ENCODE results near the gene WDTC1.
A peak's percentile ranks its signal among the peaks of the same experiment; 100 is the strongest.

Gene WDTC1

DNA sequence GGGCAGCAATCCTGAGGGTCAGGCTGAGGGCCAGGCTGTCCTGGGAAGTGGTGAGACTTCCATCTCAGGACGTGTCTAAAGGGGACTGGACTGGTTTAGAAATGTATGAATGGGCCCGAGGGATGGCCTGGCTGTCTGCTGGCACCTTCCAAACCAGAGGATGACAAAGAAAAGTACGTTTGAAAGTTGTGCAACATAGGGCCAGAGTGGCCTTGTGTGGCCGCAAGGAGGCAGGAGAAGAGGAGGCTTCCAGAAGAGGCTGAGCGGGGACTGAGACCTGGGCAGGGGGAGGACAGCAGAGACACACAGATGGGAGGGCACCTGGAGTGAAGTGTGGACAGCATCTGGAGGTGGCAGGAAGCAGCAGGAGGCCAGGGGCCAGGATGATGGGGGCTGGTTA lies 104.8 kb downstream of the WDTC1 start:
- DNase-seq = no peak

DNA sequence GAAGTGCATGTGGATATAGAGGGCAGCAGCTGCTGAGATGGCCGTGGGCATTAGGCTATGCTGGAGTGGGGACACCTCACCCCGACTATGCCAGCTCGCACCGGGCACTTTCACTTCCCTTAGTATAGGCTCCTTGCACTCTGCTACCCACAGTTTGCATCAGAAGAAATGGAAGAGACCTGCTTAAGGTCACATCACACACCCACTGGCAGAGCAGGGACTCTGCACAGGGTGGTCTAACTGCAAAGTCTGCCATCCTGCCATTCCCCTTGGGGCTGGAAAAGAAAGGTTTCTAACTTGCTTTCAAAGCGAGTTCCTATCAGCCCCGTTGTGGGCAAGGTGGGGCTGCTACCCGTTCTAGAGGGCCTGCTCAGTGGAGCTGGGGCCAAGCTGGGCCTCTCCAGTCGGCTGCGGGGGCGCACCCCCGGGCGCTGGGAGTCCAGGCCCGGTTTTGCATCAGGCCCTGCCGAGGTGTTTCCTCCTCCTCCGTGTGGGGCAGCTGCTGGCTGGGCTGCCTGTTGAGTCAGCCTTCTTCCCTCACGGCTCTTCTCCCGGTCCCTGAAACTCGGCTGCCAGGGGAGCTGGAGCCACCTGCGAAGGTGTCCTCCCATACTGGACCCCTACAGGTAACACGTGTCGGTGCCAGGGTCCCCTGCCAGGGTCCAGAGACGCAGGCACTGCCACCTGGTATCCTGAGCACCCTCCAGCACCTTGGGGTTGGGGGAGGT lies 107.3 kb downstream of the WDTC1 start, which contains the start of gene SYTL1:
SYTL1 (plus strand) TSS at position 498 of the 728 bp plus-strand sequence. CDS start 3,313 bp downstream, outside the sequence.
- peak; percentile 75 for DNase-seq

DNA sequence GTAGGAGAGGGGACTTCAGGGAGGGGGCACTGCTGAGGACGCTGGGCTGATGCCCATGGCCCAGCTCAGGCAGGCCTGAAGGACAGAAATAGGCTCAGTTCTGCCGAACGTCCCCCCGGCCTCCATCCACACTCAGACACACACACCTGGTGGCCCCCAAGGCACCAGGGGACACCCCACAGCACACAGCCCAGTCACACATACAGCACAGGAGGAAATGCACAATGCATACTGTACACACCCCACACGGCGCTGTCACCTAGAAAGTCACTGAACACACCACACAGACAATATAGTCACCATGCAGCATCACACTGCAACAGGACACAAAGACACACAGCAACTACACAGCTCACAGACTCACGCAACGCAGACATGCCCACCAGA lies 108.0 kb downstream of the WDTC1 start:
- peak; percentile 37 for DNase-seq

DNA sequence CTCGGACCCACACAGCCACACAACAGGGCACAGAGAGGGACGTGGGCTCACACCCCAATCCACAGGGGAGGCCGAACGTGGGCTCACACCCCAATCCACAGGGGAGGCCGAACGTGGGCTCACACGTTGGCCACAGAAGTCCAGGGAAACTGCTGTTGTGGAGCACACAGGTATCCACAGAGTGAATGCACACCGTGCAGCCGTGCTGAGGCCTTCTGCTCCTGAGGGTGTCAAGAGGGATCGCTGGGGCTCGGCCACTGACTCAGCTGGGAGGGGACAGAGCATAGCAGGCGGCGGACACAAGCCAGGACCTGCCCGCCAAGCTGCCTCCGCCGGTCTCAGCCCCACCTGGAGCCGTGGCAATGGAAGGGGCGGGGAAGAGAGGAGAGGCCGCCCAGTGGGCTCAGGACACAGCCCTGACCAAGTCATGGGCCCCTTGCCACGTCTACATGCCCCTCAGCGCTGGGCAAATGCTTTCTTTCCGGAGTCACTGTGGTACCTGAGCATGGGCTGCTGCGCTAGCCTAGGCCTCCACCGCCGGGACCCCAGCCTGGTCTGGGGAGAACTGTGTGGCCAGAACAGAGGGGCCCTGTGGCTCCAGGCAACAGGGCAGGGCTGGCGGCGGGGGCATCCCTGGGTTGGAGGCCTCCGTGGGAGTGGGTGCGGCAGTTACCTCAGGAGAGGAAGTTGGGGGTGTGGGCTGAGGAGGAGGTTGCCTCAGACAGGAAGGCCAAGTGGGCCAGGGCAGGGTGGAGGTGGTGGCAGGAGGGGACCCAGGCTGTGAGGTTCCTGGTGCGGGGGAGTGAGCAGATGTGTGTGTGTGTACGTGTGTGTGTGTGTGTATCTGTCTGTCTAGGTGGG lies 108.6 kb downstream of the WDTC1 start:
- peak; percentile 71 for DNase-seq

DNA sequence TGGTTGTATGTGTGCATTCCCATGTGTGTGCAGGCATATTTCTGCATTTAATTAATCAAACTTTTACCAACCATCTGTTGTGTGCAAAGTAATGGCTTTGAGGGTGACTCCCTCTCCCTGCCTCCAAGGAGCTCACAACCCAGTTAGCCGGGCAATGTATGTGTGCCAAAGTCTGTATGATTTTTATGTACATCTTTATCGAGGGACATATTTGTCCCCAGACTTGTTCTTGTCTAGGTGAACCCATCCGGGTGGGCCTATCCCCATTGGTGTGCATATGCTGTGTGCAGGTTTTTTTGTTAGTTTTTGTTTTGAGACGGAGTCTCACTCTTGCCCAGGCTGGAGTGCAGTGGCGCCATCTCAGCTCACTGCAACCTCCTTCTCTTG lies 109.2 kb downstream of the WDTC1 start:
- no peak for DNase-seq

DNA sequence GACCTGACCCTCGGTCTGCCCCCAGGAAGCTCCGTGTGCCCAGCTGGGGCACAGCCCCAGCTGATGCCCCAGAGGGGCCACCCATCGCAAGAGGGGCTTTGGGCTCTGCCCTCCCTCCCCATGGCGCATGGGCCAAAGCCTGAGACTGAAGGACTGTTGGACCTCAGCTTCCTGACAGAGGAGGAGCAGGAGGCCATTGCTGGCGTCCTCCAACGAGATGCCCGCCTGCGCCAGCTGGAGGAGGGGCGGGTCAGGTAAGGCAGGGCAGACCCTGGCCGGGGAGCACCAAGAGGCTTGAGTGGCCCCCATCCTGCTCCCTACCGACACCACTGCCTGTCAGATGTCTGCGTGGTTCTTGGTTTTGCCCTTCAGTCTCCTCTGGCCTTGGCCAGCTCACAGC lies 110.8 kb downstream of the WDTC1 start:
- no peak for DNase-seq

DNA sequence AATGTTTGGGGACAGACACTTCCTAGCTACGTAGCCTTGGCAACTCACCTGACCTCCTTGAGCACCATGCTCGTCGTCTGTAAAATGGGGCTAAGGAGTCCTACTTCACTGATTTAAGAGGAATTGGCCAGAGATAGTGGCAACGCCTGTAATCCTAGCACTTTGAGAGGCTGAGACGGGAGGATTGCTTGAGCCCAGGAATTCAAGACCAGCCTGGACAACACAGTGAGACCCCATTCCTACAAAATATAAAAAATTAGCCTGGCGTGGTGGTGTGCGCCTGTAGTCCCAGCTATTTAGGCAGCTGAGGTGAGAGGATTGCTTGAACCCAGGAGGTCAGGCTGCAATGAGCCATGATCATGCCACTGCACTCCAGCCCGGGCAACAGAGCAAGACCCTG lies 111.9 kb downstream of the WDTC1 start:
- no peak for DNase-seq

DNA sequence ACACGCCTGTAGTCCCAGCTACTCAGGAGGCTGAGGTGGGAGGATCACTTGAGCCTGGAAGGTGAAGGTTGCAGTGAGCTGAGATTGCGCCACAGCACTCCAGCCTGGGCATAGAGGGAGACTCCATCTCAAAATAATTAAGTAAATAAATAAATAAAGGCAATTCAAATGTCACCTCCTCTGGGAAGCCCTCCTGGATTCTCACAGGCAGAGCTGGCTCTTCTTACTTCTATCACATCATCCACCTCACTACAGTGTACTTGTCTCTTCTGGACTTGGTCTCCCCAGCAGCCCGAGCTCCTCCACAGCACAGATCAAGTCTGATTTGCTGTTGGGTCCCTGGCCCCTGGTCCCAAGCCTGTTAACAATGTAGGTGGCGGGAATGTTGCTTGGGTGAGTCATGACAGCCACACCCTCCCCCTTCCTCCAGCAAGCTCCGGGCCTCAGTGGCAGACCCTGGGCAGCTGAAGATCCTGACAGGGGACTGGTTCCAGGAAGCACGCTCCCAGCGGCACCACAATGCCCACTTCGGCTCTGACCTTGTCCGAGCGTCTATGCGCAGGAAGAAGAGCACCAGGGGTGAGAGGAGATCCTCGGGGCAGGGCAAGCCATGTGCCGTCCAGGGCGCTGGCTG lies 112.7 kb downstream of the WDTC1 start:
- no peak for DNase-seq

DNA sequence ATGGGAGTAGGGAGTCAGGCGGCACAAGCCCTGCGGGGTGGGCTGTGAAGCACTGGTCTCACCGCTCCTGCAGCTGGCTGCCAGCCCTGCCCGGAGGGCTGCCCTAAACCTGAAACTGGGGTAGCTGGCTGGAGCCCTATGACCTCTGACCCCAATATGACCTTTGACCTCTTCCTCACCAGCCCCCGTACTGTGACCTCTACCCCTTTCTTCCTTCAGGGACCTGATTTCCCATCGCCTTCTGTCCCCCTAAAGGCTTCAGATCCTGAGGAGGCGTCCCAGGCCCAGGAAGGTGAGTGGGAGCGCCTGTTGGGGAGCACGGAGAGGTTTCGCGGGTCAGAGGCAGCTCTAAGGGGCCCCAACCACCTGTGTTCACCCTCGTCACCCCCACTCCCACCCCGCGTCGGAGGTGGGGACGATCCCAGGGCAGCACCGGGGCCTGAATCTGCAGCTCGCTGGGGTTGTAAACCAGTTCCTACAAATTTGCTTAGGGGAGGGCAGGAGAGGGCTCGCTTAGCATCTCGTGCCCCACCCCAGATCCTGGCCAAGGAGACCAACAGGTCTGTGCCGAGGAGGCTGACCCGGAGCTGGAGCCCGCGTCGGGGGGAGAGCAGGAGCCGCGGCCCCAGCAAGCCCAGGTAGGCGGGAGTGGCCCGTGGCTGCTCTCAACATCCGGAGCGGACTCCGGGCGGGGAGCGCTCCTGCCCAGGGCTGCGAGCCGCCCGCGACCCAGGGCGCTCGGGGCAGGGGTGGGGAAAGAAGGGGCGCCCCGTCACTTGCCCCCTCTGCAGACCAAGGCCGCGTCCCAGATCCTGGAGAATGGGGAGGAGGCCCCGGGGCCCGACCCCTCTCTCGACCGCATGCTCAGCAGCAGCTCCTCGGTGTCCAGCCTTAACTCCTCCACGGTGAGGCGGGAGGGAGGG lies 114.7 kb downstream of the WDTC1 start:
- DNase-seq = peak; percentile 52

DNA sequence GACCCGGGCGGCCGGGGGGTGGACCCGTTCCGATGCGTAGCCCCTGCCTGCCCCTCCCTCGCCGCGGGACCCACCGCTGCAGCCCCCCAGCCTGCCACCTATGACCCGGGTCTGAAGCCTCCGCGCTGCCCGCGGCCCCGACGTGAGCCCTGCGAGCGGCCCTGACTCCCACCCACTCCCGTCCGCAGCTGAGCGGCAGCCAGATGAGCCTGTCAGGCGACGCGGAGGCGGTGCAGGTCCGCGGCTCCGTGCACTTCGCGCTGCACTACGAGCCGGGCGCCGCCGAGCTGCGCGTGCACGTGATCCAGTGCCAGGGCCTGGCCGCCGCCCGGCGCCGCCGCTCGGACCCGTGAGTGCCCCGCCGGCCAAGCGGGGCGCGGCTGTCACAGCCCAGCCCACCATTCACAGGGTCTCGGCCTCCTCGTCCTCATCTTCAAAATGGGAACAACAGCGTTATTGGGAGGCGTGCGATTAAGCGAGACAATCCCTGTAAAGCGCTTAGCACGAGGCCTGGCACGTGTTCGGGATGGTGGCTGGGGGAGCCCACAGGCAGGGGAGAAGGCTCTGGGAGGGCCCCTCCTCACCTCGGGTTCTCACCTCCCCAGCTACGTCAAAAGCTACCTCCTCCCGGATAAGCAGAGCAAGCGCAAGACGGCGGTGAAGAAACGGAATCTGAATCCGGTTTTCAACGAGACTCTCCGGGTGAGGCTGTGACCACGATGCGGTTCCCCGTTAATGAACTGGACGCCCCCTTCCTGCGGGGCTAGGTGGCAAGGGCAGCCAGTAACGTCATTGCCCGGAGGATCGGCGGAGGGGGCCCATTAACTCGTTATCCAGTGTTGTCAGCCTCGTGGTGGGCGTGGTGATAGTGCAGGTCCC lies 115.6 kb downstream of the WDTC1 start:
- DNase-seq = peak; percentile 28

DNA sequence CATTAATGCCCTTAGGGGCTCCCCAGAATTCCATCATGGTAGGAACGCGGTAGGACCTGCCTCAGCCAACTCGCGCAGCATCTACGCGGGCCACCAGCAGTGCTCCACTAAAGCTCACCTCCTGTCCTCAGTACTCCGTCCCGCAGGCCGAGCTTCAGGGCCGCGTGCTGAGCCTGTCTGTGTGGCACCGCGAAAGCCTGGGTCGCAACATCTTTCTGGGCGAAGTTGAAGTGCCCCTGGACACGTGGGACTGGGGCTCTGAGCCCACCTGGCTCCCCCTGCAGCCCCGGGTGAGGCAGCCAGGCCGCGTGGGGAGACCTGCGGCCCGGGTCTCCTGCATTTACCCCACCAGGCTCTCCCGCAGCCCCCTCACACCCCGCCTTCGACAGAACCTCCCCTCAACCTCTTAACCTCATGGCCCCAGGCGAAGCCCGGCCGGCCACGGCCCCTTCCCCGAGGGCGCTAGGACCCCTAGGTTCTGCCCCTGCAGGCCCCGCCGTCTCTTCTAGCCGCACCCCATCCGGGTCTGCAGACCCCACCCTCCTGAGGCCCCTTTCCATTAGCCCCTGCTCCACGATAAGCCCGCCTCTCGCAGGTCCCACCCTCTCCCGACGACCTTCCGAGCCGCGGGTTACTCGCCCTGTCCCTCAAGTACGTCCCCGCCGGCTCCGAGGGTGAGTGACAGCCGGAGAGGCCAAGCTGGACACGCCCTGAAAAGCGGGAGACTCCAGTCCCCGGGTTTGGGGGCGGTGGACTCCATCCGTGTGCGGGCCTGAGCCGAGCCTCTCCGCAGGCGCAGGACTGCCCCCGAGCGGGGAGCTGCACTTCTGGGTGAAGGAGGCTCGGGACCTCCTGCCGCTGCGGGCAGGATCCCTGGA lies 116.5 kb downstream of the WDTC1 start:
- no peak for DNase-seq

DNA sequence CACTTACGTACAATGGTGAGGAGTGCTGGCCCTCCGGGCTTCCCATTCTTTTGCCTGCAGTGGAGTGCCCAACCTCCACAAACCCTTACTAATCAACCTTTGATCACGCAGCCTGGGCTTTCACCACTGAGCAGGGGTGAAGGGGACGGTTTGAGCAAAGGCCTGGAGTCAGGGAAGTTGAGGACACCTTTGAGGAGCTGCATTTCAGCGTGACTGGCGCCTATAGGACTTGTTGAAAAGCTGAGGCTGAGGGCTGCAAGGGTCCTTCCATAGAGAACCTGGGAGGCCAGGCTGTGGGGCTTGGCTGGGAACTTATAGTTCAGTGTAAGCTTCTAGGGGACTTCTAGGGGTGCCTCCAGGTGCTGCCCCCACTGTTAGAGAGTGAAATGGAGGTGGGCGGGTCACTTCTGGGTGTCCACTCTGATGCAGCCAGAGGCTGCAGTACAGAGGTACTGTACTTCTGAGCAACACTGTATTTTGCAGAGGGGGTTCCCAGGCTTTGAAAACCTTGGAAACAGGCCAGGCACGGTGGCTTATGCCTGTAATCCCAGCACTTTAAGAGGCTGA lies 117.2 kb downstream of the WDTC1 start:
- no peak for DNase-seq

DNA sequence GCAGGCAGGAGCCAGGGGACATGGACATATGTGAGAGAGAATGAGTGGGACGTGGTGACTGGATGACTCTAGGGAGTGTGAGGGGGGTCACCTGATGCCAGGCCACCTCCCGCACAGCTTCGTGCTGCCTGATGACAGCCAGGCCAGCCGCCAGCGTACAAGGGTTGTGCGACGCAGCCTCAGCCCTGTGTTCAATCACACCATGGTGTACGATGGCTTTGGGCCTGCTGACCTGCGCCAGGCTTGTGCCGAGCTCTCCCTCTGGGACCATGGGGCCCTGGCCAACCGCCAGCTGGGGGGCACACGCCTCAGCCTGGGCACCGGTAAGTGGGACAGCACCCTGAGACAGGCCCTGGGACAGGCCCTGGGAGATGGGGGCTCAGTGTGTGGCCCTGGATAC lies 118.7 kb downstream of the WDTC1 start:
- DNase-seq = no peak

DNA sequence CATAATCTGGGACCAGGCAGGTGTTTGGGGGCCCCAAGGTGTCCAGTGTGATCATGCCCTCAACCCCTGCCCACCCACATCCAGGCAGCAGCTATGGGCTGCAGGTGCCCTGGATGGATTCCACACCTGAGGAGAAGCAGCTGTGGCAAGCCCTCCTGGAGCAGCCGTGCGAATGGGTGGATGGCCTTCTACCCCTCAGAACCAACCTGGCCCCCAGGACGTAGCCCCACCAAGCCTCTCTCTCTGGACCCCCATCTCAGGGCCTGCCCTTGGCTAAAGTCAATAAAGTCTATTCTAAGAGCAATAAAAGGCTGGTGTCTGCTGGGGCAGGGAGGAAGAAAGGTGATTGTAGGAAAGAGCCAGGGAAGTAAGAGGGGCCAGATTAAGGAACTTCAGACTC lies 119.2 kb downstream of the WDTC1 start:
- DNase-seq = no peak

DNA sequence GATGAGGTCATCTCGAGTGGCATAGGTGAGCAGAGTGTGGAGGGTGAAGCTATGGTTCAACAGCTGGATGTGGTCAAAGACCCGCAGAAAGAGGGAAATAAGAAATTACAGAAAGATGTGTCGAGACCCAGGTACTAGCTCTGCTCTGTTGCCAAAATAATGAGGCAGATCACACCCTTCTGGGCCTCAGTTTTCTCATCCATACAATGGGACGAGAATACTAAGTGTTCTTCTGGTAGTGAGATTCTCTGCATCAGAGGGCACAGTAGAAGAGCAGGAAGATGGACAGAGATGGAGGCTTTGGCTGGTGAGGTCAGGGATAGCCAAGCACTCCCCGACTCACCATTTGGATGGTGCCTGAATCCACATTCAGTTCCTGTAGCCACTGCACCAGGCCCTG lies 121.3 kb downstream of the WDTC1 start:
- DNase-seq = no peak

DNA sequence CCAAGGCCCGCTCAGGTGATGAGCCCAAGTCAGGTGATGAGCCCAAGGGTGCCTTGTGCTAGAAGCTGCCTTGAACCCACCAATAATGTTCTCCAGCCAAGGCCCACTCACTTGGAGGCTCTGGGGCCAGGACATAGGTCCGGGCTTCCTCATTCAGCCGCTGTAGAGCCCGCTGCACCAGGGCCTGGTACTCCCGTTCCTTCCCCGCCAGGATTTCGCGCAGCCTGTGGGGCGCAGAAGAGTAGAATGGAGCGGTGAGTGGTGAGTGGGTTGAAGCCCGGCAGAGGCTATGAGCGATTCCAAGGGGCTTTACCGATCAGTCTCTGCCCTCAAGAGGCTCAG lies 121.8 kb downstream of the WDTC1 start:
- no peak for DNase-seq

DNA sequence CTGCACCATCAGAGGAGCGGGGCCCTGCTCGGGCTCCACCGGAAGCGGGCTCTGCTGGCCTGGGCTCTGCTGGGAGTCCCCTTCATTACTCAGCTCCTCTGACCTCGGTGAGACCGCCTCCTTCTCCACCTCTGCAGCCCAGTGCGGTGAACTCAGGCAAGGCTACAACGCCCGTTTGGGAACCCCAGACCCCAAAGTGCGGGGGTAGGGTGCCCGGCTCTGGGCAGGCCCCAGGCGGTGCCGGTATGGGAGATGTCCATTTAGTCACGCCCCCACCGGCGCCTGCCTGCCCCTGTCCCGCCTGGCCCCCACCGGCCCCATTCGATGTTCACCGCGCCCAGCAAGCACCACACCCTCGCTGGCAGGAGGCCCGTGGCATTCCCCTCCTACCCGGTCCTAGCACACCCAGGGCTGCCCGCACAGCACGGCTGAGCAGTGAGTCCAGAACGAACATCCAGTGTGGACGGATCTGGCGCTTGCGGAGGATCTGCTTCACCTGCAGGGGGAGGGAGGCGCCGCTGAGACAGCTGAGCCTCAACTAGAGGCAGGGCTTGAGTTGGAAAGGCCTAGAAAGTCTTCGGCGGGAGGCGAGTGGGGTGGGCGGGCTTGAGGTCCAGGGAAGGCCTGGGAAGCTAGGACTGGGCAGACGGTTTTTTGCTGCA lies 122.3 kb downstream of the WDTC1 start:
- DNase-seq = no peak

DNA sequence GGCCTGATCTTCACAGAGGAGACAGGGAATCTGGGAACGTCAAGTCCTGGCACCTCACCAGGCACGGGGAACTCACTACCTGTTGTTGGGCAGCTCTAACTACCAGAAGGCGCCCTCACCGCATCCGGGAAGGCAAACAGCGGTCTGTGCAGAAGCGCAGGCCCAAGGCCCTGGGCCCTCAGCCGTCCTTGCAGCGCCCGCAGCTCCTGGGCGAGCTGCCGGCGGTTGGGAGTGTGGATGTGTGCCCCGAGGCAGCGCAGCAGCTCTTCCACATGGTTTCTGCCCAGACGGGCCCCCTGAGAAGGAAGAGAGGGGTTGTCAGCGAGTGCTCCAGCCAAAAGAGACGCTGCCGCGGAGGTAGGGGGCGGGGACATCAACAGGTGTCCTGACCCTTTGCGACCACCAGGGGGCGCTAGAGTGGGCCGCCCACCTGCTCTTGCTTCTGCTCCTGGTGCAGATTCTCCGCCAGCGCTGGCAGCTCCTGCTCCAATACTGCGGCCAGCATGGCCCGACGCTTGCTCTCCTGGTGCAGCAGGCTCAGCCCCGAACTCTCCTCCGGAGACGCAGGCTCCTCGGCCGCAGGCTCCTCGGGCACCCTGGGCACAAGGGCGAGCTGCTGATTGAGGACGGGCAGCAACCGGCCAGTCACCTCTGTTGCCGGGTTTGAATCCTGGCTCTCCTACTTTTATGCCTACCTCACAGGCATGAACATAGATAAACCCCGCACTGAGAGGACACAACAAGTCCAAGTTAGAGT lies 123.0 kb downstream of the WDTC1 start:
- peak; percentile 89 for DNase-seq
